HG03521 (cell line): Measurements from ENCODE around the gene CTRB2.
A peak's percentile ranks its signal among the peaks of the same experiment; 100 is the strongest.

Experiments
- ATAC-seq: cut with Tn5 transposase; IDR thresholded peaks from one replicate; pipeline ENCODE4 v1.9.1; 2021; ENCODE audit warnings: mild to moderate bottlenecking, moderate library complexity; ENCODE audit not compliant: unreplicated experiment

The CTRB2 gene

DNA sequence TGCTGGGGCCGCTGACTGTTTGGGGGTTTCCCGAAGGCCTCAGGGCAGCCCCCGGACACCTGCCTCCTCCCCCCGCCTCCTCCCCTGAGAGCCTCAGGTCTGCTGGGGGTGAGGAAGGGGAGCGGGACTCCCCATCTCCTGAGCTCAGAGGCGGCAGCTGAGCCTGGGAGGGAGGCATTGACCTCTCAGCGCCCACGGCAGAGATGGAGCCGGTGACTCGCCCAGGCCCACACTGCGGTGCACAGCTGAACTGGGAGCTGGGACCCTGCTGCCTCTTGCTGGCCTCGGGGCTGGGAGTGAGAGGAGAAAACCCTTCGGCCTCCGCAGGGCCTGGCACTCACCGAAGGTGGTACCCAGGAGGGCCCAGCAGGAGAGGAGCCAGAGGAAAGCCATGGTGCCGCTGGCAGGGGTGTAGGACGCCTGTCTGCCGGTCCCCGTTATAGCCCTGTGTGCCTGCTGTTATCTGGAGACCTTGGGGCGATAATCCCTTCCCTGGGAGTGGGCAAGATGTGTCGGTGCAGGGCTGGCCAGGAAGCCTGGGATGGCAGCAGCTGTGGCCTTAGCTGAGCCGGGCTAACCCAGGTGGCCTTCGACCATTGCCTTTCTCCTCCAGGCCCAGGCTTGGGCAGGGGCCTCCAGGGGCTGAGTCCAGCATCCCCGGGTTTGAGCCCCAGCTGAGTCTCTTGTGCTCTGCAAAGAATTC is at the start of gene CTRB2:
CTRB2 (minus strand) TSS at position 413 of the 703 bp plus-strand sequence; CDS start at position 393, 20 bp downstream.
- ATAC-seq: no peak

DNA sequence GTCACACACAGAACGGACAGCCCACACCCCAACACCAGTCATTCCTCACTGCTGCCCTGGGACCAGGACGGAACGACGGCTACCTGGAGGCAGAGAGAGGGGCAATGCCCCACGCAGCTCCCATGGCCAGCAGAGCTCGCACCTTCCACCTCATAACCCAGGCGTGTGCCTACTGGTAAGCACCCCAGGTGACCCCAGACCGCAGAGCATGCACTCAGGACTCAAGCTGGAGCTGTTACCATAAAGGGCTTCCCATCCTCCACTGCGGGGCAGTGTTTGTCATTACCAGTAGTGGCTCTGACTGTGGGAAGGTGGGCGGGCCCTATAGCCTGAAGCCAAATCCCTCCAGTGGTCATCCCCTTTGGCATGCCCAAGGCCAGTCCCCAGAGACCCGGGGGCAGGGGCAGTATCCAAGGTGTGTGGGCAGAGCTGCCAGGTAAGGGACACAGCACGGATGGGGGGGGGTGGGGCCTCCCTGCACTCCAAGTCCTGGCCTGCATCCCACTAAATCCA is 49.2 kb upstream of the CTRB2 start:
- no peak for ATAC-seq

DNA sequence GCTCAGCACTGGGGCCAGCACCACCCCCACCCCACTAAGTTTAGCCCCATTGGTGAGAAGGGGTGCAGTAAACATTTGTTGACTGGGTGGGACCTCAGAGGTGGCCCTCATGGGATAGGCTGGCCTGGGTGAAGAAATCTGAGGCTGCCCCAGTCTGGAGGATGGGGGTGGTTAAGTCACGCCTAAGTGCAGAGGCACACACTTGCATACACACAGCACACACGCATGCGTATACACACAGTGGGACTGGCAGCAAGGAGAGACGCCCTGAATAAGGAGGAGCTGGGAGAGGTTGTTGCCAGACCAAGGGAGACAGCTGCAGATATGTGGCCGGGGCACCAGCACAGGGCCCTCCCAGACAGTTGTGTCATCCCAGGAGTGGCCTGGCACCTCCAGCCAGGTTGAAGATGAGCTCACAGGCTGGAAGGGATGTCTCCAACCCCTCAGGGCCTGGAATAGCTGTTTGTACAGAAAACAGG is 47.4 kb upstream of the CTRB2 start:
- ATAC-seq: no peak

DNA sequence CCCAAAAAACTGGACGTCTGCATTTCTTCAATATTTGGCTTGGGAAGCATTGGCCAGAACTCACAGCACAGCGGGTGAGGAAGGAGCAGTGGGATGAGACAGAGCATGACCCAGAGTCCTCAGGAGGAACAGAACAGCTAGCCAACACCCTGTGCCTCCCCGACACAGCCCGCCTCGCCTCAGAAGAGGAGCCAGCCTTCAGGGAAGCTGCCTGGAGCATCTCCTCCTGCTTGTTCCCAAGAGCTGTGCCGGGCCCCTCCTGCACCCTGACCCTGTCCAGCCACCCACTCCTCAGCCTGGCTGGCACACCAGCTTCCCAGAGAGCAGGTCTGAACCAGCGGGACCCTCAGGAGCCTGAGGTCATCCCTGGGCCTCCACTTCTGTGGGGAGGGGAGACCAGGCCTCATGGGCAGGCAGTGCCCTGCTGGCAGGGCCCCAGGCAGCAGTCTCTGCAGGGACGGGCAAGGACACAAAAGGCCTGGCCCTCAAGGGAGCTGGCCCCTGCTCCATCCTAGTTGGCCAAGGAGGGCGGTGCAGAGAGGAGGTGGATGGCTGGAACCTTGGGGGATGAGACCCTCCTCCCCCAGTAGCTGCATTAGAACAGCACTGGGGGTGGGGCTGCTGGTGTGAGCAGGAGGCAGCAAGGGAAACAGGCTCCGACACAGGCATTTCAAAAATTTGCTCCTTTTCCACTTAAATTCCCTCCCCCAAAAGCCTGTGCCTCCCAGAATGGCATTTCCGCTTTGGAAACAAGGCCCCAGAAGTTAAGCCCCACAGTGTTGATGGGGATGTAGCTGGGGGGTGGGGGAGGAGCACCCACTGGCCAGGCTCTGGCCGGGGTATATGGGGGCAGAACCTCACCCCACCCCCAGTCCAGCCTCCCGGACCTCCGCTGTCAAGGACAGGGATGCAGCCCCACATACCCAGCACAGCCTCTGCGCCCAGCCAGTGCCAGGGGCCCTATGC is 46.3 kb upstream of the CTRB2 start:
- ATAC-seq: no peak

DNA sequence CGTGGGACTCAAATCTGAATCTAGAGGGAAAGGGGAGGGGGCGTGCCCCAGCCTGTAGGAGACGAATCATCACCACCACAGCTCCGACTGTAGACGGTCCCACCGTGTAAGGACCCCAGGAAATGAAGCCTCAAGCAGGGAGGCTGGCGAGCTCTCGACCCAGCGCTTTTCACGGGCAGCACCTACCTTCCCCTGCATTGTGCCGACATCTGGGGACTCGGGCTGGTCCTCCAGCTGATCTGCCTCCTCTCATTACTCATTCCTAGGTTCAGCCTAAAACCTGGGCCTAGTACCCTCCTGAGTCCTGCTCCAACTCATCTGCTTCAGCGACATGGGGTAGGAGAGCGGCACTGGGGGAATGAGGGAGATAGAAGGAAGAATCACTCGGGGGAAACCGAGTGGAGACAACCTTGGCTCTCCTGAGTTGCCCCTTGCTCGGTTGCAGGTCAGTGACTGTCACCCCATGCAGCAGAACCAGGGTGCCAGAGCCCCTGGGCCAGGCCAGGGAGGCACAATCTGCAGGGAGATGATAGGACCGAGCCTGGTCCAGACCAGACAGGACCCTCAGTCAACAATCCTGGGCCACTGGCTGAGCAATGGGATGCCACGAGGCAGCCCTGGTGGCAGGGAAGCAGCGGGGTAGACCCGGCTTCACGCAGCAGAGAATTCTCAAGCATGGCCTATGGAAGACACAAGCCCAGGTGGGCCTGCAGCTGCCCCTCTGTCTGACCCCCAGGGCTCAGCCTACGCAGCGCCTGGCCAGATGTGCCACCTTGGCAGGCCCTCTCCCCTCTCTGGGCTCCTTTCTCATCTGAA is 45.3 kb upstream of the CTRB2 start:
- ATAC-seq: no peak

DNA sequence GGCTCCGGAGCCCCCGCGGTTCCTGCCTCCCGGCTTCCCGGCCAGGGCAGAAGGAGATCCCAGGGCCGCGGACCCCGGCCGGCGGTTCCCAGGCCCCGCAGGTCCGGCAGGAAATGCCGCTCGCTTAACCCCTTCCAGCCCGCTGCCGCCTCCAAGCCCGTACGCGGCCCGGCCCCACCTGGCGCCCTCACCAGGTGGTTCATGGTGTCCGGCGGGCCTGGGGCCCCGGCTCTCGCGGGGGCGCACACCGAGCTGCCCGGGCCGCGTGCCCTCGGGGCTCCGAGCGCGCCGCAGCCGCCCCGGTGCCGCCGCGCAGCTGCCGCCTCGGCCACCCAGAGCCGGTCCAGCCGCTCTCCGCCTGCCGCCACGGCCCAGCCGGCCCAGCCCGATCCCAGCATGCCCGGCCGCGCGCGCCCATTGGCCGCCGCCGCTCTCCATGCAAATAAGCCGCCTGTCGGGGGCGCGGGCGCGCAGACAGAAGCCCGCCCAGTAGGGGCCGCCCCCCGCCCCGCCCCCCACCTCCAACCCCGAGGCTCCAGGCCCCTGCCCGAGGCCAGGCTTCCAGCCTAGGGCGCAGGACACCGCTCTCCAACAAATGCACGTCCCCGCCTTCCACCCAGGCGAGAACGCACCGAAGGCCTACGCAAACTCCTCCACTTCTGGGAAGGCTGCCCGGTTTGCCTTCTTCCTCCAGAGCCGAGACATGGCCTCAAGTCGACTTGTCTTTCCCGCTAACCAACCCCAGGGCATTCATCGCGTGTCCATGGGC is 44.5 kb upstream of the CTRB2 start, which contains the start of gene BCAR1:
BCAR1 (minus strand) TSS at position 345 of the 769 bp plus-strand sequence; CDS start at position 203, 142 bp downstream.
- peak; percentile 57 for ATAC-seq

DNA sequence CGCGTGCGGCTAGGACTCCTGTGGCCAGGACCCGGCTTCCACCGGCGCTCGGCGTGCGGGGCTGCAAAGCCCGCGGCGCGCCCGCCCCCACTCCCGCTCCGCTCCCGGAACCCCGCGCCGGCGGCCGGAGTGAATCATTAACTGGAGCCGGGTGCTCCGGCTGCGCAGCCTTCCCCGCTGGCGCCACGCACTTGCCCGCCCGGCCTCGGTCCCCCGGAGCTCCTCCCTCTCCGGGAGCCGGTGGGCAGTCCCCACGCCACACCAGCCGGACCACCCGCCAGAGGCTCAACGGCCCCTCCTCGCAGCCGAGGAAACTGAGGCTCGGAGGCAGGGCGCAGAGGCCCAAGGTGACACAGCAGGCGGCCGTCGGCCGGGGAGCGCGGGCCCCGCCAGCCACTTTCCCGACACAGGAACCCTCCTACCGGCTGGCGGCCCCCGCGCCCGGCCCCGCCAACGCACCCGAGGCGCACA is 43.9 kb upstream of the CTRB2 start:
- peak; percentile 28 for ATAC-seq

DNA sequence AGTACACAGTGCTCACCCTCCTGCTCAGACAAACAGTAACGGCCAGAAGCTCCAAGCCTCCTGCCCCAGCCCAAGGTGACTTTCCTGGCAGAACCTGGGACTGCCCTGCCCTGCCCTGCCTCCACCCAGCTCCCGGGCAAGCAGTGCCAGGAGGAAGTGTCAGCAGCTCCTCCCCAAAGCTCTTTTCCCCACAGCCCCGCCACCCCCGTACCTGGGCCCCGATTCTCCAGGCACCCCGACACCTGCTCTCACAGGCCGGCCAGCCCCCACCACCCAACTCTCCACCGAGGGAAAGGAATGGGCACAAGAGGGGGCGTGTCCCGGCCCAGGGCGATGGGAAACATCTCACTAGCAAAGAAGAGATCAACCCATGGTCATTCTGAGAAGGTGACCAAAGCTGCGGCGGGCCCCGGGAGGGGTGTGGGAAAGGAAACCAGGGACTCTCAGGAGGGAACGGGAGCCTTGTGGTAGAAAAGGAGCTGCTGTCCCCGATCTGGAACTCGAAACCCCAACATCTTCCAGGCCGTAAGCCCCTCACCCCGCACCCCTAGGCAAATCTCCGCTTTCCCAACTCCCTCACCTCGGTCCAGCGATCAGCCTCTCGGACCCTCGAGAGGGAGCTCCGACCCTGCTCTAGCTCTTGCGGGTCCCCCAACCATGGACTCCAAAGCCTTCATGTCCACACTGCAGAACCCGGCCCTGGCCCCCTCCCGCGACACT is 43.3 kb upstream of the CTRB2 start:
- ATAC-seq: no peak

DNA sequence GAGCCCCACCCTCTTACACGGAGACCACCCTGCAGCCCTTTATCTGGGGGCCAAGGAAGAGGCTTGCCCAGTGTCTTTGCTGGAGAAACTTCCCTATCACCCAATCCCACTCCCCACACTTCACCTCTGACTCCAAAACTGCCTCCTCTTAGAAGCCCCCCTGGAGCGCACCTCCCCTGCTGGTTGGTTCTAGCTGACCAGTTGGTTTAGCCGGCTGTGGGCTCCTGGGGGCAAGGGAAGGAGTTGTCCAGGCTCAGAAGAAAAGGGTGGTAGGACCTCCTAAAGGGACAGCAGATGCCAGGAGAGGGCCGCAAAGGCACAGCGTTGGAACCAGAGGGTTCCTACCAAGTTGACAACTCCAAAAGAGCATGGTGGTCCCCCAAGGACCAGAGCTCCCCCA is 42.5 kb upstream of the CTRB2 start:
- no peak for ATAC-seq

DNA sequence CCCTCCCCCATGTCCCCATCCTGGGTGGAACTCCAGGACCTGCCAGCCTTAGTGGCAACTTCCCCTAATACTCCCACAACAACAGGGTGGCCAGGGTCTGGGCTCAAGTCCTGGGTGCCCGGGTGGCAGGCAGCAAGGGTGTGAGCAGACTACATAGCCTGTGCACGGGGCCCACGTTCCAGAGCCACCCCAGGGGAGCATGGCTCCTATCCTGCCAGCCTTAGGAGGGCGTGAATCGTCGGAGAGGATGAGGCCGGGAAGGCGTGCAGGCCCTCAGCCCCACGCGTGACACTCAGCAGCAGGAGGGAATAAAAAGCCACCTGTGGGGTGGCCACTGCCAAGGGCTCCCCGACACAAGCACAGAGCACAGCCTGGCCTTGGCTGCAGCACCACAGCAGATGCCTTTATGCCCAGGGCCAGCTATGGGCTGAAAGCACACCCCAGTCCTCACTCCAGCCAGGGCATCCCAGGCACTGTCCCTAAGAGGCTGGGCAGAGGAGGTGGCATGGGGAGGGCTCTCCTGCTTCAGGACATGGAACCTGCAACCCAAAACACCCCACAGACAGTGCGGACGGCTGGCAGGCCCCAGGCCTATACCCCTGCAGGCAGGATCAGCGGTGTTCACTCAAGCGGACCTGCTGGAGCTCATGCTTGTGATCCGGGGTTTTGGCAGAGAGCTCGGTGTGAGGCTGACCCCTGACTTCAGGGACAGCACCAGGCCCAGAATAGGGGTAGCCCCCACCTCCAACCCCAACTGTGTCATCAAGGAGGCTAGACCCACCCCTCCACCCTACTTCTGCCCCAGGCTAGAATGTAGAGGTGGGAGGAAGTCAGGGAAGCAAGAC is 41.8 kb upstream of the CTRB2 start:
- no peak for ATAC-seq

DNA sequence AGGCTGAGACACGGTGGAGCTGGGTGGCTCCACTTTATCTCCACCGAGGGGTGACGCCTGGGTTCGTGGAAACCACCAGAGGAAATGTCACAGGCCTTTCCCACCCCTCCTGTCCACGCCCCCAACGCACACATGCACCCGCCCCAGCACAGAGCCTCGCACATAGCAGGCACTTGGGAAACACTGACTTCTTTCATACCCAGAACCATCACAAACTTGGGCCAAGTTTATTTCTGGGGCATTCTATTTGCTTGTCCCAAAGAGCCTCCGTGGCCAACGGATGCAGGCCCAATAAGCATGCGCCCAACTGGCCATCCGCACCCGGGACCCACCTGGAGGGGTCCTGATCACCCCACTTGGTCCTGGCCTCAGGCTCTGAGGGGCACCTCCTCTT is 41.2 kb upstream of the CTRB2 start:
- no peak for ATAC-seq

DNA sequence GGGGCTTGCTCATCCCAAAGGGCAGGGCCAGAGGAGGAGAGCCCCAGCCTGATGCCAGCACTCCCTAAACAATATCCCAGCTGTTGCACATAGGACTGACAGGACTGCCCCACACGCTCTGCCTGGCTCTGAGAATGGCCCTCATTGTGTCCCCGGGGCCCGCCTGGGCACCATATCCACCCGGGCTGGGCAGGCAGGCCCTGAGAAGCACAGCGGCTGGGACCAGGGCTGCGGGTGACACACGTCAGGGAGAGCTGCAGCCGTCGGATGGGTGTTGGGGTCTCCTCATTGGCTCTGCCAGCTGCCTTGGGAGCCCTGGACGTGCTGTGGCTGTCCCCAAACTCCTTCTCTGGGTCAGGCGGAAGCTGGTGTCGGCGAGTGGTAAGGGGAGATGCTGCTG is 40.3 kb upstream of the CTRB2 start:
- ATAC-seq: no peak

DNA sequence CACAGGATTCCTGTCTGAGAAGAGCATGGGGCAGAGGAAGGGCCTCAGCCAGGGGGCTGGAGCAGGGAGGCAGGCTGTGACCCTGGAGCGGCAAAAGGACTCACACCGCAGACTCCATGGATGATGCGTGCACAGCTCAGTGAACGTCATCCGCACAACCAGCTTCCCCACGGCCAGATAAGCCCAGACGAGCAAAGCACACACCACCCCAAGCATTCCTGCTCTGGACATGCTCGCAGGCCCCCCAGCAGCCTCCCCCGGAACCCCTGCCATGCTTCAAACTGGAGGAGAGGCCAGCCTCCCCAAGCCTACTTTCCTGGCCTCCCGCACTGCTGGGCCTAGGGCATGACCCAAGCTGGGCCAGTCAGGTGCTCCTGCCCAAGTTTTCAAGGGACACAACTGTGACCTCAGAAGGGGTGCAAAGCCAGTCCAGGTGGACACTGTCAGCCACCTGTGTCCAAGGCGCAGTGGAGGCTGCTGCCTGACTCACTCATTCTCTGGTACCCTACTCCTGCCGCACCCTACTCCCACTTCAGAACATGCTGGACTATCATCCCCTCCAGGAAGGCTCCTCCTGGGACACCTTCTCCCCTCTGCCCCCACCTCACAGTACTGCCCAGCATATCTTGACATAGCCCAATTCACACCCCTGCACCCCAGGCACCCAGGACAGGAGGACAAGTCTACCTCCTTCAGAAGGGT is 39.7 kb upstream of the CTRB2 start:
- ATAC-seq: no peak

DNA sequence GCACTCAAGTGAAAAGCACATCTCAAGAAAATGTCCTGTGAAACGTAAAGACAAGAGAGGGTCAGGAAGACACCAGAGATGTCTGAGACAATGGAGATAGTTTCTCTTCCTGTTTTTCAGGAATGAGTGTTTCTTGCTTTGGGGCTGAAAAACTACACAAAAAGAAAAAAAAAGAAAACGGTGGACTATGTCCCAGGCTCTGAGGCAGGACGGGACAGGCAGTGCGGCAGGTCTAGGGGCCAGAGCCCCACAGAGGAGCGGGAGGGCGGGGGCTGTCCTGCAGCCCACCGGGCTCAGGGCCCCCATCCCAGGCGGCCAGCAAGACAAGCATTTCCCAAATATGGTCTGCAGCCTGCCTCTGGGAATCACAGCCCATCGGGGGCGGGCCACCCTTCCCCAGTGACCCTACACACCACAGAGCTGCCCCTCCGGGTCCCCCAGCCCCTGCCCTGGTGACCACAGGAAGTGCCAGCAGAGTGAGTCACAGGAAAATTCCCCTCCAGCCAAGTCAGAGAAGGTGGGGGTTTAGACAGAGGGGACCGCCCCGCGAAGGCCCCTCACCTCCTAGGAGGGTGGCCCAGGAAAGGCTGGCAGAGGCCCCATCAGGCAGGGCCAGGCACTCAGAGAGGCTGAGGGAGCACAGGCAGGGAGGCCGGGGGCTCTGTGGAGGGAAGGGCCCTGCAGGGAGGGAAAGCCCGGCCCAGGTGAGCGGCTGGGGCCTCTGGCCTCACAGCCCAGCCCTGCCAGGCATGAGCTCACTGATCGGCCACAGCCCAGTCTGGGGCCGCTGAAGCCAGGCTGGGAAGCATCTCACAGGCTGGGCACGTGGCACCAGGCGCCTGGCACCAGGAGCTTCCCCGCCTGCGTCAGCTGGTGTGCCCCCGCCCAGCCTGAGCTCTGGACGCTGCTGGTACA is 38.1 kb upstream of the CTRB2 start:
- ATAC-seq: no peak

DNA sequence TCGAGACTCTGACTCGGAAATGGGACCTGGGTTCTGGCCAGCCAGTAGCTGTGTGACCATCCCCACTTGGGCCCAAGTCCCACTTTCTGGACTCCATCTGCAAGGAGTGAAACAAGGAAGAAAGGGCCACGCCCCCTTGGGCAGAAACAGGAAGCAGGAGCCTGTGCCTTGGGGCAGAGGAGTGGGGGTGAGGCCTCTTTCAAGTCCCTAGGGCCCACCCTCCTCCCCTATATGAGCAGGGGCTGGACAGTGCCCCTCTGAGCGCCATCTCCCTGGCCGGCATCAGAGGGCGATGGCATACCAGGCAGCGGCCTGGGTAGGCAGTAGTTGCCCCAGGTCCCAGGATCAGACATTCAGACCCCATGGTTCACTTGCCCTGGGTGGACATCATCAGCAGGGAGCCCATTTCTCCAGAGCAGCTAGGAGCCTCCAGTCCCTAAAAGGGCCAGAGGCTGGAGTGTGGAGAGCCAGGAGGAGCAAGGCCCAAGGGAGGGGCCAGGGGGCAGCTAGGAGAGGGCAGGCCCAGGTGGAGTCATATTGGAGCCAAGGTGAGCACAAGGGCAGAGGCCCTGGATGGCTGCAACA is 37.4 kb upstream of the CTRB2 start:
- no peak for ATAC-seq

DNA sequence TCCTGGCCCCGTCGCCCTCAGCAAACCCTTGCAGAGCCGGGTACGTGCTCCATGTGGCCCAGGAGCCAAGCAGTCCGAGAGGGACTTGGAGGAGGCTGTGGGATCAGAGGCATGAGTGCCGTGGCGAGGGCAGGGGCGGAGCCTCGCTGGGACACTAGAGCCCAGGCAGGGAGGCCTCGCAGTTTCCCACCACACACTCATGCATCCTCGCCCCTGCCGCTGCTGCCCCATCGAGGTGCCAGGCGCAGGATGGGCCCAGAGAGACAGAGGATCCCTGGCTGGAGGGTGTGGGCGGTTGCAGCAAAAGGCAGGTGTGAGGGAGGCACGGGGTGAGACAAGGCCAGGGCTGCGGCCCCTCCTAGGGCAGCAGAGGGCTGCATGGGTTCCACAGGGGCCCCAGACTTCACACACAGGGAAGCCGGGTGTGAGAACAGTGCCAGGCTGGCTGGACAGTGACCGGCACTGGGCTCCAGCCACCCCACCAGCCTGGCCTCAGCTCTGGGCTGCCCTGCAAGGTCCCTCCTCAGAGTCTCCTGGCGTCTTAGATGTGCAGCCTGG is 36.8 kb upstream of the CTRB2 start:
- ATAC-seq: no peak
